WTC11 (cell line): Measurements from ENCODE around the gene THAP3. TPM values are rescaled to one million over a fixed set of nuclear protein-coding genes. Genes with fewer than 3 reads are reported as not detected.

Experiments
- ATAC-seq: fragments of 200-7000 bp; cut with Tn5 transposase; 2 replicates; pipeline ENCODE4 v1.10.0; 2021; ENCODE audit warnings: mild to moderate bottlenecking, moderate library complexity
- CTCF ChIA-PET: fragments of 300-600 bp; sonication (Branson Sonifier 250); formaldehyde crosslinking; loops from one replicate; lab custom pipeline; 2021; ENCODE audit warnings: antibody characterized with exemption; lab: Charles Lee
- POLR2A ChIA-PET: fragments of 350-600 bp; sonication (Branson Sonifier 250); formaldehyde crosslinking; loops from one replicate; lab custom pipeline; 2021; ENCODE audit warnings: antibody characterized with exemption; lab: Charles Lee
- DNase-seq: peaks from one replicate; pipeline ENCODE4 v3.0.0; 2021; ENCODE audit warnings: low spot score
- H3K27ac Mint-ChIP-seq: 2 replicates; pipeline ENCODE4 v1.8.0; 2021; ENCODE audit warnings: mixed read lengths
- H3K27me3 Mint-ChIP-seq: 2 replicates; pipeline ENCODE4 v1.8.0; 2021; ENCODE audit warnings: low read depth, mild to moderate bottlenecking, moderate library complexity, mixed read lengths
- H3K36me3 Mint-ChIP-seq: 2 replicates; pipeline ENCODE4 v1.8.0; 2021; ENCODE audit warnings: mixed read lengths
- H3K4me1 Mint-ChIP-seq: 2 replicates; pipeline ENCODE4 v1.8.0; 2022; ENCODE audit warnings: mixed read lengths
- H3K4me3 Mint-ChIP-seq: 2 replicates; pipeline ENCODE4 v1.8.0; 2021; ENCODE audit warnings: mild to moderate bottlenecking, moderate library complexity, mixed read lengths
- H3K9me3 Mint-ChIP-seq: 2 replicates; pipeline ENCODE4 v1.8.0; 2021; ENCODE audit warnings: mixed read lengths
- FOXP1 ChIP-seq: sonication (generic); formaldehyde crosslinking; IDR thresholded peaks from 2 replicates; pipeline ENCODE4 v1.8.0; 2022; ENCODE audit warnings: missing genetic modification reagents, mild to moderate bottlenecking, moderate library complexity, borderline replicate concordance
- GABPB1 ChIP-seq: sonication (generic); formaldehyde crosslinking; IDR thresholded peaks from 2 replicates; pipeline ENCODE4 v1.8.1; 2023; ENCODE audit warnings: mild to moderate bottlenecking, missing genetic modification reagents
- IRF2 ChIP-seq: sonication (generic); formaldehyde crosslinking; IDR thresholded peaks from 2 replicates; pipeline ENCODE4 v1.8.0; 2022; ENCODE audit warnings: low read depth, missing genetic modification reagents, borderline replicate concordance
- MXD4 ChIP-seq: fragments of 250-450 bp; sonication (Bioruptor Pico); IDR thresholded peaks from 2 replicates; pipeline ENCODE4 v1.8.0; 2021; ENCODE audit warnings: mild to moderate bottlenecking, moderate library complexity, borderline replicate concordance
- NFATC4 ChIP-seq: fragments of 250-450 bp; sonication (Bioruptor Pico); IDR thresholded peaks from 2 replicates; pipeline ENCODE4 v1.9.0; 2021; ENCODE audit warnings: mild to moderate bottlenecking
- NFYB ChIP-seq: sonication (generic); formaldehyde crosslinking; conservative IDR thresholded peaks from 2 replicates; pipeline ENCODE4 v1.8.0; 2022; ENCODE audit warnings: low read depth, missing genetic modification reagents
- SP1 ChIP-seq: sonication (generic); formaldehyde crosslinking; conservative IDR thresholded peaks from 2 replicates; pipeline ENCODE4 v1.8.1; 2022; ENCODE audit warnings: missing genetic modification reagents
- ZNF317 ChIP-seq: sonication (generic); formaldehyde crosslinking; IDR thresholded peaks from 2 replicates; pipeline ENCODE4 v1.8.1; 2023; ENCODE audit warnings: low read depth, mild to moderate bottlenecking, moderate library complexity, missing genetic modification reagents, borderline replicate concordance
- ZNF416 ChIP-seq: fragments of 250-450 bp; sonication (Bioruptor Pico); IDR thresholded peaks from 2 replicates; pipeline ENCODE4 v1.9.0; 2021; ENCODE audit warnings: mild to moderate bottlenecking, inconsistent platforms
- total RNA-seq: library from RNA; stranded (reverse); gene quantifications from 3 replicates; pipeline ENCODE4 v1.2.3, GENCODE V29; 2021
- TF ChIP-seq, protein P1 (sequence below): sonication (generic); formaldehyde crosslinking; IDR thresholded peaks from 2 replicates; pipeline ENCODE4 v1.8.1; 2023; ENCODE audit warnings: mild to moderate bottlenecking, missing genetic modification reagents, moderate library complexity
- TF ChIP-seq, protein P2 (sequence below): fragments of 250-450 bp; sonication (Bioruptor Pico); IDR thresholded peaks from 2 replicates; pipeline ENCODE4 v2.1.2; 2022; ENCODE audit warnings: mild to moderate bottlenecking, moderate library complexity
- TF ChIP-seq, protein P3 (sequence below): sonication (generic); formaldehyde crosslinking; IDR thresholded peaks from 2 replicates; pipeline ENCODE4 v1.8.1; 2023; ENCODE audit warnings: mild to moderate bottlenecking, moderate library complexity, missing genetic modification reagents
- TF ChIP-seq, protein P4 (sequence below): sonication (generic); formaldehyde crosslinking; IDR thresholded peaks from 2 replicates; pipeline ENCODE4 v1.8.0; 2022; ENCODE audit warnings: mild to moderate bottlenecking, missing genetic modification reagents
- TF ChIP-seq, protein P5 (sequence below): sonication (generic); formaldehyde crosslinking; IDR thresholded peaks from 2 replicates; pipeline ENCODE4 v1.8.1; 2022; ENCODE audit warnings: mild to moderate bottlenecking, missing genetic modification reagents, moderate library complexity, borderline replicate concordance

The THAP3 gene
- total RNA-seq, 1 experiment from 2014 or later, result 14.8 TPM

DNA sequence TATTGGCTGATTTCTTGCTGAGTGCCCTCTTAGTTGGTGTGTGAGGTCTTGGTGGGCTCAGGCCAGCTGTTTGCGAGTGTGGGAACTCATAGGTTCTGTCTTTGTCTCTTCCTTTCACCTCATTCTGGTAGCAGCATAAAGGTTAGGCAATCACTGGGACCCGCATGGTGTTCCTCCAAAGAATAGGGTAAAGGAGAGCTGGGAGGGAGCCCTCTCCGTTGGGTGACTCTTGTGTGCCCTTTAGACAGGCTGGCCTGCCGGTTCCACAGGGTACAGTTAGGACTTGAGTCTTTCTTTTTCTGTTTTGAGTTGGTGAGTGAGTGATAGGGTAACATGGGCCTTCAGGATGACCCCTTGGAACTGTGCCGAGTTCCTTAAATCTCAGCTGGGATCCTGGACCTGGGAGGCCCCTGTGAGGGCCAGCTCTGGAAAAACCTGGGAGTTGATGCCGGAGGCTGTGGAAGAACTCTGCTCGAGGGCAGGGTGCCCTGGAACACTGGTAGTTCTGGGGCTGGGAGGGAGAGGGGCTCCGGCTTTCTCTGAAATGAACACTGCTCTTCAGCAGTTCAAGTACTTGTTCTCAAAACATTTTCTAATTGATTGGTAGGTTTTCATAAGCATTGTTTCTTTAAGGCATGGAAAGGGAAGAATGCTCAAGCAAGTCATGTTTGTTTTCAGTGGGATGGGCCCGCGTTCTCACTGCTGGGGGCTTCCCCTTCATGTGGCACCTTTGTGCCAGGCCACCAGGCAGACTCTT is 2.1 kb upstream of the THAP3 start (continued):
- TF ChIP-seq, protein P1, sequence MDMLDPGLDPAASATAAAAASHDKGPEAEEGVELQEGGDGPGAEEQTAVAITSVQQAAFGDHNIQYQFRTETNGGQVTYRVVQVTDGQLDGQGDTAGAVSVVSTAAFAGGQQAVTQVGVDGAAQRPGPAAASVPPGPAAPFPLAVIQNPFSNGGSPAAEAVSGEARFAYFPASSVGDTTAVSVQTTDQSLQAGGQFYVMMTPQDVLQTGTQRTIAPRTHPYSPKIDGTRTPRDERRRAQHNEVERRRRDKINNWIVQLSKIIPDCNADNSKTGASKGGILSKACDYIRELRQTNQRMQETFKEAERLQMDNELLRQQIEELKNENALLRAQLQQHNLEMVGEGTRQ, result no peak
- TF ChIP-seq, all 79 proteins: peak for 0

DNA sequence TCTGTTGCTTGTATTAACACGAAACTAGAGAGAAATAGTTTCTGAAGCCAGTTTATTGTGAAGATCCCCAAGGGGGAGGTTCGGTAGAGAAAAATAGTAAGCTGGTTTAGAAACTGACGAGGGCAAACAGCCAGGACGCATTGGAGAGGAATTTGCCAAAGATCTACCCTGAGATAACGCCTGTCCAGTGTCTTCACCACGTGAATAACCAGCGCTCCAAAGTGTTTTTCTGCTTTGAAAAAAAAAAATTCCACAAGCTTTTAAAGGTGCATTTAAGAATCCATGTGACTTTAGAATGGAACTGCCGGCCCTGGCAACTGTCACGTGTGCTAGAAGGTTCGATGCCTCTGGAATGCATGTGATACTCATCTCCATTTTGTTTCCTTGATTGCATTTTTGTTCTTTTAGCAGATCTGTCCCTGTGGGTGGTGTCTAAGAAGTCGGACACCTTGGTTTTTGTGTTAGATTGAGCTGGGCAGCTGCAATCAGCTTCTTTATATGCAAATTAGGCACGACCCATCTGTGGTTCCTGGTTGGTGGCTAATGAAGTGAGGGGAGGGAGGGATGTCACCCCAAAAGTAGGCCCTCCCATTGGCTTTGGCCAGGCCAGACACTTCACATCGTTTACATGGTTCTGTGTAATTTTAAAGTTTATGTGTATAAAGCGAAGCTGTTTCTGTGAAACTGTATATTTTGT is 1.3 kb upstream of the THAP3 start:
- H3K27ac Mint-ChIP-seq, result peak overlapping the region; percentile 79
- DNase-seq (no peak), ATAC-seq (no peak)
- POLR2A ChIA-PET, result interaction anchor here (1.3 kb wide), 1 partner anchor 19 kb away, joined by 3 read pairs; no protein-coding TSS in a partner anchor
- no peak overlapping the region for H3K4me3 Mint-ChIP-seq
- H3K9me3 Mint-ChIP-seq, result no peaks in the 10 kb centered on the region
- H3K27me3 Mint-ChIP-seq, result no peaks in the 10 kb centered on the region; the same call in 1 of the 2 replicates
- CTCF ChIA-PET, result interaction anchor here (0.5 to 2.5 kb wide), 4 partner anchors 11 to 70 kb away, joined by 3 to 8 read pairs (median 6); partner anchors contain the start of genes NOL9 and TAS1R1
- peaks cover 54% of the 10 kb centered on the region for H3K36me3 Mint-ChIP-seq
- peaks cover 14% of the 10 kb centered on the region for H3K4me1 Mint-ChIP-seq
- TF ChIP-seq FOXP1 (CRISPR knock-in tag), result no peak
- TF ChIP-seq ZNF317, result no peak
- TF ChIP-seq, protein P2, sequence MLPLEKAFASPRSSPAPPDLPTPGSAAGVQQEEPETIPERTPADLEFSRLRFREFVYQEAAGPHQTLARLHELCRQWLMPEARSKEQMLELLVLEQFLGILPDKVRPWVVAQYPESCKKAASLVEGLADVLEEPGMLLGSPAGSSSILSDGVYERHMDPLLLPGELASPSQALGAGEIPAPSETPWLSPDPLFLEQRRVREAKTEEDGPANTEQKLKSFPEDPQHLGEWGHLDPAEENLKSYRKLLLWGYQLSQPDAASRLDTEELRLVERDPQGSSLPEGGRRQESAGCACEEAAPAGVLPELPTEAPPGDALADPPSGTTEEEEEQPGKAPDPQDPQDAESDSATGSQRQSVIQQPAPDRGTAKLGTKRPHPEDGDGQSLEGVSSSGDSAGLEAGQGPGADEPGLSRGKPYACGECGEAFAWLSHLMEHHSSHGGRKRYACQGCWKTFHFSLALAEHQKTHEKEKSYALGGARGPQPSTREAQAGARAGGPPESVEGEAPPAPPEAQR (CRISPR knock-in tag), result no peak
- no peak for TF ChIP-seq NFYB
- no peak for TF ChIP-seq ZNF416 (CRISPR knock-in tag)
- TF ChIP-seq IRF2, result no peak
- no peak for TF ChIP-seq MXD4 (CRISPR knock-in tag)

GRCh38 chr1:6625584-6626149 is 999 bp downstream of the THAP3 start:
- TF ChIP-seq FOXP1 (CRISPR knock-in tag) (0 out of 2 replicates have a peak, but pooled peaks have one; percentile 5), GABPB1 (CRISPR knock-in tag) (no peak)

DNA sequence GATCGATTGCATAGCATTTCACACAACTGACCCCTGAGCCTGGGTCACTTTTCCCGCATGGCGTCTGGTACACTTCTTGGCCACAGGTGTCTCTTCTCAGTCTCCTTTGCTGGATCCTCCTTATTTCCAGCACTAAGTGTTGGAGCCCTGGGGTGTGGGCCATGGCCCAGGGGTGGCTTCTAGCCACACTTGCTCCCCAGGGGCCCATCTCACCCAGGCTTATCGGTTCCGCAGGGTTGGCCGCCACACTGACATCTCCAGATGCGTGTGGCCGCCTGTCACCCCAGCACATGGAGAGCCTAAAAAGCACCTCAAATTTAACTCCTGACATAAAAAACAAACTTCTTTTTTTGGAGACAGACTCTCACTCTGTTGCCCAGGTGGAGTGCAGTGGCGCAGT is 2.4 kb downstream of the THAP3 start:
- Mint-ChIP-seq H3K4me3 (peak overlapping the region; percentile 89), H3K27ac (0 out of 2 replicates have a peak overlapping the region, but pooled peaks have one; percentile 9), H3K9me3 (no peaks in the 10 kb centered on the region), H3K36me3 (peaks cover 34% of the 10 kb centered on the region), H3K27me3 (no peaks in the 10 kb centered on the region; the same call in 1 of the 2 replicates), H3K4me1 (peaks cover 14% of the 10 kb centered on the region)
- POLR2A ChIA-PET, result no interaction called here
- ATAC-seq, result no peak
- DNase-seq, result no peak
- CTCF ChIA-PET, result no interaction called here
- TF ChIP-seq NFATC4 (no peak), FOXP1 (CRISPR knock-in tag) (no peak), SP1 (CRISPR knock-in tag) (no peak)
- TF ChIP-seq, protein P3, sequence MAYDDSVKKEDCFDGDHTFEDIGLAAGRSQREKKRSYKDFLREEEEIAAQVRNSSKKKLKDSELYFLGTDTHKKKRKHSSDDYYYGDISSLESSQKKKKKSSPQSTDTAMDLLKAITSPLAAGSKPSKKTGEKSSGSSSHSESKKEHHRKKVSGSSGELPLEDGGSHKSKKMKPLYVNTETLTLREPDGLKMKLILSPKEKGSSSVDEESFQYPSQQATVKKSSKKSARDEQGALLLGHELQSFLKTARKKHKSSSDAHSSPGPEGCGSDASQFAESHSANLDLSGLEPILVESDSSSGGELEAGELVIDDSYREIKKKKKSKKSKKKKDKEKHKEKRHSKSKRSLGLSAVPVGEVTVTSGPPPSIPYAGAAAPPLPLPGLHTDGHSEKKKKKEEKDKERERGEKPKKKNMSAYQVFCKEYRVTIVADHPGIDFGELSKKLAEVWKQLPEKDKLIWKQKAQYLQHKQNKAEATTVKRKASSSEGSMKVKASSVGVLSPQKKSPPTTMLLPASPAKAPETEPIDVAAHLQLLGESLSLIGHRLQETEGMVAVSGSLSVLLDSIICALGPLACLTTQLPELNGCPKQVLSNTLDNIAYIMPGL (CRISPR knock-in tag), result no peak
- TF ChIP-seq, protein P4, sequence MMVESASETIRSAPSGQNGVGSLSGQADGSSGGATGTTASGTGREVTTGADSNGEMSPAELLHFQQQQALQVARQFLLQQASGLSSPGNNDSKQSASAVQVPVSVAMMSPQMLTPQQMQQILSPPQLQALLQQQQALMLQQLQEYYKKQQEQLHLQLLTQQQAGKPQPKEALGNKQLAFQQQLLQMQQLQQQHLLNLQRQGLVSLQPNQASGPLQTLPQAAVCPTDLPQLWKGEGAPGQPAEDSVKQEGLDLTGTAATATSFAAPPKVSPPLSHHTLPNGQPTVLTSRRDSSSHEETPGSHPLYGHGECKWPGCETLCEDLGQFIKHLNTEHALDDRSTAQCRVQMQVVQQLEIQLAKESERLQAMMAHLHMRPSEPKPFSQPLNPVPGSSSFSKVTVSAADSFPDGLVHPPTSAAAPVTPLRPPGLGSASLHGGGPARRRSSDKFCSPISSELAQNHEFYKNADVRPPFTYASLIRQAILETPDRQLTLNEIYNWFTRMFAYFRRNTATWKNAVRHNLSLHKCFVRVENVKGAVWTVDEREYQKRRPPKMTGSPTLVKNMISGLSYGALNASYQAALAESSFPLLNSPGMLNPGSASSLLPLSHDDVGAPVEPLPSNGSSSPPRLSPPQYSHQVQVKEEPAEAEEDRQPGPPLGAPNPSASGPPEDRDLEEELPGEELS (CRISPR knock-in tag), result no peak
- TF ChIP-seq, protein P5, sequence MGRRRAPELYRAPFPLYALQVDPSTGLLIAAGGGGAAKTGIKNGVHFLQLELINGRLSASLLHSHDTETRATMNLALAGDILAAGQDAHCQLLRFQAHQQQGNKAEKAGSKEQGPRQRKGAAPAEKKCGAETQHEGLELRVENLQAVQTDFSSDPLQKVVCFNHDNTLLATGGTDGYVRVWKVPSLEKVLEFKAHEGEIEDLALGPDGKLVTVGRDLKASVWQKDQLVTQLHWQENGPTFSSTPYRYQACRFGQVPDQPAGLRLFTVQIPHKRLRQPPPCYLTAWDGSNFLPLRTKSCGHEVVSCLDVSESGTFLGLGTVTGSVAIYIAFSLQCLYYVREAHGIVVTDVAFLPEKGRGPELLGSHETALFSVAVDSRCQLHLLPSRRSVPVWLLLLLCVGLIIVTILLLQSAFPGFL (CRISPR knock-in tag), result no peak

More at GRCh38 chr1:6625584-6626149, 999 bp downstream of the THAP3 start:
- POLR2A ChIA-PET, result interaction anchor here (1.1 kb wide), 1 partner anchor 21 kb away, joined by 3 read pairs; no protein-coding TSS in a partner anchor
- H3K9me3 Mint-ChIP-seq, result no peaks in the 10 kb centered on the region
- peaks cover 44% of the 10 kb centered on the region for H3K36me3 Mint-ChIP-seq
- peak overlapping the region; percentile 89 for H3K4me3 Mint-ChIP-seq
- peaks cover 14% of the 10 kb centered on the region for H3K4me1 Mint-ChIP-seq
- H3K27ac Mint-ChIP-seq, result peak overlapping the region; percentile 41; the same call in 1 of the 2 replicates
- no peak for ATAC-seq
- DNase-seq, result no peak
- H3K27me3 Mint-ChIP-seq, result no peaks in the 10 kb centered on the region; the same call in 1 of the 2 replicates
- CTCF ChIA-PET, result interaction anchor here (0.7 to 2.5 kb wide), 5 partner anchors 9 to 770 kb away, joined by 3 to 8 read pairs (median 8); no protein-coding TSS in a partner anchor
